A549 treated with RU486 at 1 μM for 4 hours (cell line): Measurements from ENCODE around the gene PAX6. TPM values are rescaled to one million over a fixed set of nuclear protein-coding genes. Genes with fewer than 3 reads are reported as not detected.

ENCODE experiments used
- total RNA-seq: library from RNA; stranded (reverse); fragments of 200-300 nt; extraction: Qiagen RNA extraction; gene quantifications from 5 replicates; pipeline ENCODE4 v1.2.3, GENCODE V29; 2022; ENCODE audit warnings: low read depth

PAX6 gene
- total RNA-seq: 0.90 to 2.3 TPM (median 1.5 TPM) in 5 replicates

GRCh38 chr11:31810779-31811647 lies at the start of gene PAX6:
PAX6 (minus strand) TSS chr11:31811322; CDS start chr11:31806411, 4,911 bp downstream.

